ENCODE measurements around the gene OLFM1.

Gene OLFM1

GRCh38 chr9:135087489-135087792, at the start of gene OLFM1:
OLFM1 (plus strand) TSS chr9:135087668; CDS start chr9:135087990, 322 bp downstream.
- no peak for DNase-seq (ENCODE audit: low read depth in 1 of 2, low spot score in 1 of 2)

GRCh38 chr9:135038331-135038730, 49.1 kb upstream of the OLFM1 start:
- DNase-seq (ENCODE audit: low read depth in 1 of 2, low spot score in 1 of 2) = no peak

GRCh38 chr9:135038826-135039225, 48.6 kb upstream of the OLFM1 start:
- DNase-seq (ENCODE audit: low read depth in 1 of 2, low spot score in 1 of 2) = no peak

- no peak for DNase-seq (ENCODE audit: low read depth in 1 of 2, low spot score in 1 of 2)
These were observed 48.1 kb upstream of the OLFM1 start for GRCh38 chr9:135039266-135039870.

GRCh38 chr9:135039916-135040645, 47.4 kb upstream of the OLFM1 start:
- DNase-seq (ENCODE audit: low read depth in 1 of 2, low spot score in 1 of 2) = no peak

GRCh38 chr9:135040892-135041291, 46.6 kb upstream of the OLFM1 start:
- DNase-seq (ENCODE audit: low read depth in 1 of 2, low spot score in 1 of 2) = no peak

- no peak for DNase-seq (ENCODE audit: low read depth in 1 of 2, low spot score in 1 of 2)
These were observed 44.1 kb upstream of the OLFM1 start for GRCh38 chr9:135043345-135043744.

GRCh38 chr9:135045264-135045927, 42.1 kb upstream of the OLFM1 start:
- DNase-seq (ENCODE audit: low read depth in 1 of 2, low spot score in 1 of 2) = no peak

GRCh38 chr9:135045928-135046738, 41.3 kb upstream of the OLFM1 start:
- DNase-seq (ENCODE audit: low read depth in 1 of 2, low spot score in 1 of 2) = no peak

GRCh38 chr9:135046739-135047350, 40.6 kb upstream of the OLFM1 start:
- no peak for DNase-seq (ENCODE audit: low read depth in 1 of 2, low spot score in 1 of 2)

- DNase-seq (ENCODE audit: low read depth in 1 of 2, low spot score in 1 of 2) = no peak
These were observed 39.9 kb upstream of the OLFM1 start for GRCh38 chr9:135047521-135047920.

GRCh38 chr9:135048046-135048757, 39.3 kb upstream of the OLFM1 start:
- no peak for DNase-seq (ENCODE audit: low read depth in 1 of 2, low spot score in 1 of 2)

GRCh38 chr9:135048758-135049444, 38.6 kb upstream of the OLFM1 start:
- DNase-seq (ENCODE audit: low read depth in 1 of 2, low spot score in 1 of 2) = no peak

- no peak for DNase-seq (ENCODE audit: low read depth in 1 of 2, low spot score in 1 of 2)
These were observed 38.0 kb upstream of the OLFM1 start for GRCh38 chr9:135049460-135049859.

GRCh38 chr9:135050072-135050990, 37.1 kb upstream of the OLFM1 start:
- no peak for DNase-seq (ENCODE audit: low read depth in 1 of 2, low spot score in 1 of 2)

GRCh38 chr9:135051316-135052038, 36.0 kb upstream of the OLFM1 start:
- DNase-seq (ENCODE audit: low read depth in 1 of 2, low spot score in 1 of 2) = no peak

GRCh38 chr9:135053133-135053532, 34.3 kb upstream of the OLFM1 start:
- DNase-seq (ENCODE audit: low read depth in 1 of 2, low spot score in 1 of 2) = no peak

GRCh38 chr9:135055181-135055580, 32.3 kb upstream of the OLFM1 start:
- no peak for DNase-seq (ENCODE audit: low read depth in 1 of 2, low spot score in 1 of 2)

Data from activated T-helper 1 cell treated with anti-CD3 and anti-CD28 coated beads, Interleukin-2, amount 50 U/mL, for 16 hours (primary cell).